Right renal pelvis (tissue), 4 donors: ENCODE data around the gene RBM19. TPM values are rescaled to one million over a fixed set of nuclear protein-coding genes. Genes with fewer than 3 reads are reported as not detected.
A peak's percentile ranks its signal among the peaks of the same experiment; 100 is the strongest.

Experiments
- DNase-seq, 4 donors: peaks; one replicate each; pipeline ENCODE4 v3.0.0-alpha.2; 2013; ENCODE audit warnings: low read depth in 4 of 4, low spot score in 3 of 4, missing footprints in 1 of 4
- polyA plus RNA-seq, 4 donors: library from polyadenylated mRNA; unstranded; fragments of 120-200 nt; gene quantifications; one replicate each; pipeline ENCODE4 v1.2.1, GENCODE V29; 2013; ENCODE audit not compliant: insufficient read length in 4 of 4

Gene RBM19
- polyA plus RNA-seq, 4 donors: 23.3 to 28.1 (median 27.0) TPM

DNA sequence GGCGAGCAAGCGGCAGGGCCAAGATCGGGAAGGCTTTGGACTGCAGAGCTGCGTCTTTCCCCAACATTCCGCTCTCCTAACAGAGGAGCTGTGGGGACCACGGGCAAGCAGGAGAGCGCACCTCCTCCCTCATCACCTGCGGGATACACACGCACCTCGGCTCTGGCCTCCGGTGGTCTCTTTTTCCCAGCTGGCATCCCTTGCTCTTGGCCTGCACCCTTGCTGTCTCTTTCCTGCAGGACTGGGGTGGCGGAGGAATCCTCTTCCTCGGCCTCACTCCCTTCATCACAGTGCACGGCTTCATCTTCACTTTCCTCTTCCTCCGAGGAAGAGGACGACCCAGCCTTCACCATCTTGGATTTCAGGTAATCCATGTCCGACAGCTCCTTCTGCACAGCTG lies 8.5 kb downstream of the RBM19 start:
- DNase-seq: no peak

DNA sequence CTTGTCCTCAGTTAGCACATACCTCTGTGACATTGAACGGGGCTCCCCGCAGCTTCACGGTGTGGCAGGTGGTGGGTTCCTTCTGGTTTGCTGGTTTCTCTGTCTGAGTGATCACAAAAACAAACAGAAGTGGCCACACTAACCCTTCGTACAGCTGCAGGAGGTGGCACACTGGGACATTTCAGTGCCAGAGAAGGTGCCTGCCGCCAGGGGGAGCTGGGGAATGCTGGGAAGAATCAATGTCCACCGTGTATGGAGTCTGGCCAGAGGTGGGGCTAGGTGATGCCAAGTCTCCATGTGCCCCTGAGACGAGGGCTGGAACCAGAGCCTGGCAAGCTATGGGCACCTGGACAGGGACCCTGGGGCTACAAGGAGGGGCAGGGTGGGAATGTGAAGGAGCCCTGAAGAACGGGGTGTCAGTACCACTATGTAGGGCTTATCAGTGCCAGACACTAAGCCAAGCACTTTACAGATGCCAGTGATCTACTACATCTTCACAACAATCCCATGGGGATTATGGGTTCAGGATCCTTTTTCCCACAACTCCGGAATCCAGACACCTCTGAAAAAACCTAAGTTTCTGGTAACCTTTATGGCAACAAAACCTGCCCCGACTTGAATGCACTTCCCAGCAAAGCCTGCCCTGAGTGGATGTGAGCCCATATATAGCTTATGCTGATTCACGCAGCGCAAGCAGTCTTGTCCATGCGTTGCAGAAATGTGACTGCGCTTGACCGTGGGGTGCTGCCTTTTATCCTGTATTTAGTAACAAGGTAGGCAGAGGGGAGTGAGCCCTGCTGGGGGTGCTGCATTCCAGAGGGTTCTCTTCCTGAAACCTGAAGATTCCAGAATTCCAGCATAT lies 10.8 kb downstream of the RBM19 start:
- DNase-seq: no peak

DNA sequence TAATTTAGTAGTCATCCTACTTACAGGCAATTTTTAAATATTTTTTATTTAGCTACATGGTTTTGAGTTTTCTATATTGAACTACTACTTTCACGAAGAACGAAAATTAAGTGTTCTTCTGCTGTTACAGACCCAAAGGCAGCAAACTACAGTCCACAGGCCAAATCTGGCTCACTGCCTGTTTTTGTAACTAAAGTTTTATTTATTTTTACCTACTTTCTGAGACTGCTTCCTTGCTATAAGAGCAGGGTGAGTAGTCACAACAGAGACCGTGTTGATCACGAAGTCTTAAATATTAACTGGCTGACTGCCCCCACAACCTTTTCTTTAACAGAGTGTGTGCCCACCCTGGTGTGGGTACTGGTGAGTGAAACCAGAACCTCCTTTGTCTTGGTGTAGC lies 11.6 kb downstream of the RBM19 start:
- DNase-seq: no peak

DNA sequence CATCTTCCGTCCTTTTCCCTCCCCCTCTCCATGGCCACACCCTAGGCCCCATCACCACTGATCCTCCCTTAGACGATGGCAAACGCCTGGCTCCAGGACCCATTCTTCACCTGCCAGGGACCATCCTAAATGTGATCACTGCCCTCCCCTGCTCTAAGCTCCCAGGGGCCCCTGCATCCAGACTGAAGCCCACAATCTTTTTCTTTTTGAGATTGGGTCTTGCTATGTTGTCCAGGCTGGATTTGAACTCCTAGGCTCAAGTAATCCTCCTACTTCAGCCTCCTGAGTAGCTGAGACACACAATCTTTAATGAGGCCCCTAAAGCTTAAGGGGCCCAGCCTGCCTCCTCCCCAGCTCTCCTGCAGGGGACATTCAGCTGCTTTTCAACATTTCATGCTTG lies 15.3 kb downstream of the RBM19 start:
- no peak for DNase-seq

GRCh38 chr12:113949321-113950305 lies 16.5 kb downstream of the RBM19 start:
- no peak for DNase-seq

GRCh38 chr12:113948151-113948914 lies 17.8 kb downstream of the RBM19 start:
- DNase-seq: no peak

- no peak for DNase-seq
Observed at GRCh38 chr12:113946175-113946574, 19.9 kb downstream of the RBM19 start.

- DNase-seq: no peak
Observed at GRCh38 chr12:113945174-113946173, 20.7 kb downstream of the RBM19 start.

DNA sequence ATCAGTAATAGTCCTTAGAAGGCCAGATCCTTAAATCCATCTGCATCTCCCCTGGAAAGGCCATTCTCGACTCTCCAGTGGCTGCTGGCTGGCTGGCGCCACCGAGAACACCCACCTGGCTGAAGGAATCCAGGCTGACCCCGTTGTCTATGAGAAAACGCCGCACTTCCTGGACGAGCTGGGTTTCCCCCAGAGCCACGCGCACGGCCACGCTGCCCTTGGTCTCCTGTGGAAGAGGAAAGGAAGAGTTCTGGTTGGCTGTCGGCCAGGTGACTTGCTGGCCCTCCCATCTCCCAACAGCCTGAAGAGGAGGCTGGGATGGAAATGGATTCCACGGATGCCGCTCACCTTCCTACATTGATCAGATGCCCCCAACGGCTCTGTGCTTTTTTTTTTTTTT lies 23.9 kb downstream of the RBM19 start:
- no peak for DNase-seq

DNA sequence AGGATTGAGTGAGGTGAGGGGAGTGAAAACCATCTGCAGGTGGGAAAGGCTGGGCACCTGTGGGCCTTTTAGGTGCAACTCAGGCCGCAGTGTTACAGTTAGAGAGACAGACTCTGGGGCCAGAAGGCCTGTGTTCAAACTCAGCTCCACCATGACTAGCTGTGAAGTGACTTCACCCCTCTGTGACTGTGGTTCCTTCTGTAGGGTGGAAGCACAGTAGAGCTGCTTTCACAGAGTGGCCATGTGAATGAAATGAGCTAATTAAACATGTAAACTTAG lies 25.0 kb downstream of the RBM19 start:
- no peak for DNase-seq

DNA sequence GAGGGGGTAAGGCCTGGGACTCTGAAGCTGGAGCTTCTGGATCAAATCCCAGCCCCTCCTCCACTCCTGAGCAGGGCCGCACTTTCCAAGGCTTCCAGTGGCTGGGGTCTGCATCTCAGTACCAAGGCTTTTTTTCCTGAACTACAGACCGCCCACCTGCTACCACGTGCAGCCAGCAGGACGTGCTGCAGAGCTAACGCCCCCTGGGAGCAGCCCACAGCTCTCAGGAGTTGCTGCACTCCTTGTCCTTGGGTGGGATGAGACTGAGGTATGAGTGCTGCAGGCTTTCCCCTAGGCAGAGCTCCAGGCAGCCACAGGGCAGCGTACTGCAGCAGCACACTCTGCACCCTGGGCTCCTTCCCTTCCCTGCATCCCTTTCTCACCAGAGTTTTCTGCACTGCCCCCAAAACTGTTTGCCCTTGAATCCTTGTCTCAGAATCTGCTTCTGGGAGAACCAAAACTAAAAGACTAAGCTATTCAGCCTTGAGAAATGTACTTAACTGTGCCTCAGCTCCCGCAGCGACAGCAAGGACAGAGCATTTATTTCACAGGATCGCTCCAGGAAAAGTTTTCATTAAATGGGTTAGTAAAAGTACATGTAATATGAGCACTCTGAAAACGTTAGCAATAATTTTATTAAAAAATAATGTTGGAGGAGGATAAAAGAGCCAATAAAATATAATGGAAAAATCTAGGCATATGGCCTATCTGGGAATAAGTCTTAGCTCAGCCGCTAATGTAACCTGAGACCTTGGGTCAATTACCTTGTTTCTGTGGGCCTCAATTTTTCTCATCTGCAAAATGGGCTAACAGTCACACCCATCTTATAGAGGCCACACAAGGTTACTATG lies 25.5 kb downstream of the RBM19 start:
- no peak for DNase-seq

- no peak for DNase-seq
Observed at GRCh38 chr12:113939867-113940266, 26.3 kb downstream of the RBM19 start.

DNA sequence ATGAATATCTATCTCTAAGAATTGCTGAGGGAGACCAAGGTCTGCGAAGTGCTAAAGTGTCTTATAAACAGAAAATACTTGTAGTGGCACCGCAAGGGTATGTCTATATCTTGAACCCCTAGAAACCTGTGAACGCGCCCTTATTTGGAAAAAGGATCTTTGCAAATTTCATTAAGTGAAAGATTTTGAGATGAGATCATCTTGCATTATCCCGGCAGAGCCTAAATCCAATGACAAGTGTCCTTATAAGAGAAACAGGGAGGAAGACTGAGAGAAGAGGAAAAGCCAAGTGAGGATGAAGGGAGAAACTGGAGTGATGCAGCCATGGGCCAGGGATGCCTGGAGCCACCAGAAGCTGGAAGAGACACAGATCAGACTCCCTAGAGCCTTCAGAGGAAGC lies 27.7 kb downstream of the RBM19 start:
- DNase-seq: no peak

DNA sequence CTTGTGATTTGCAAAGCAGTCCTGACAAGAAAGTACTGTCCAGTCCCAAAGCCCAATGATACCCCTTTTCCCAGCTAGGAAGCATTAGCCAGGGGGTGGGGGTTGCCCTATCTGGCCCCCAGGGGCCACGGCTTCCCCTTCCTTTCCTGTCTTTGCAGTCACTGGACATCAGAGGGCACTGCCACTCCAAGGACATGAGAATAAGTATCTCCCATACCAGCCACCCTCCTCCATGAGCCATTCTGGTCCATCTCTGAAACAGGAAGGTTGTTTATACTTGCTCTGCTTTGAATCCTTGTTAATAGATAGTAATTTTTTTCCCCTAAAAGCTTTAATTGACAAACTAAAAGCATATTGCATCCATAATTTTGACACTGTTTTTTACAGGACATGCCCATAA lies 29.7 kb downstream of the RBM19 start:
- DNase-seq: no peak

DNA sequence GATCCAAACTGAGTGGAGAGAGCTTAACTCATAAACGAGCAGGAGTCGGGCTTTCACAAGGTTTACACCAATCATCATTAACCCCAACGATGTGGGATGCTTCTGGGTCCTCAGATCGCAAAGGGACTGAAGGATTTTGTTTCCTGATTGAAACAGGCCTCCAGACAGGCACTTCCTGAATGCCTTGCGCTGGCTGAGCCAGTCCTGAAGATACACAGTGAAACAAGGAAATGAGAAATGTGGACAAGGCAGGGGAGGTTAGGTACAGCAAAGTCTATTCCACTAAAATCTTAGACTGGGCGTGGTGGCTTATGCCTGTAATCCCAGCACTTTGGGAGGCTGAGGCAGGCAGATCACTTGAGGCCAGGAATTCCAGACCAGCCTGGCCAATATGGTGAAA lies 30.7 kb downstream of the RBM19 start:
- no peak for DNase-seq

DNA sequence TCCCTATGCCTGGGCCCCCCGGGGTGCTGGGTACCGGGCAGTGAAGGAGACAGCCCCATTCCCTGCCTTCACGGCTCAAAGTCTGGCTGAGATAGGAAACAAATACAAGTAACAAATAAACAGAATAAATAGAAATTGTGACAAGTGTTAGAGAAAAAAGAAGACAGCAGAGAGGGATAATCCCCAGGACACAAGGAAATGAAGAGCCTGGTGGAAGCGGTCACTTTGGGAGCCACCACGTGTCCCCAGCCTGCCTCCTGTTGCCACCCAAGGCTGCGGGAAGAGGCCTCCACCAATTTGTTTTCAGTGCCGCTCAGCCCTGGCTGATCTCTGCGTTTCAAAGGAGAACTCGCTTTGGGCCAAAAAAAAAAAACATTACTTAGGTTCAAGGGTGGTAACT lies 31.2 kb downstream of the RBM19 start:
- DNase-seq: no peak

DNA sequence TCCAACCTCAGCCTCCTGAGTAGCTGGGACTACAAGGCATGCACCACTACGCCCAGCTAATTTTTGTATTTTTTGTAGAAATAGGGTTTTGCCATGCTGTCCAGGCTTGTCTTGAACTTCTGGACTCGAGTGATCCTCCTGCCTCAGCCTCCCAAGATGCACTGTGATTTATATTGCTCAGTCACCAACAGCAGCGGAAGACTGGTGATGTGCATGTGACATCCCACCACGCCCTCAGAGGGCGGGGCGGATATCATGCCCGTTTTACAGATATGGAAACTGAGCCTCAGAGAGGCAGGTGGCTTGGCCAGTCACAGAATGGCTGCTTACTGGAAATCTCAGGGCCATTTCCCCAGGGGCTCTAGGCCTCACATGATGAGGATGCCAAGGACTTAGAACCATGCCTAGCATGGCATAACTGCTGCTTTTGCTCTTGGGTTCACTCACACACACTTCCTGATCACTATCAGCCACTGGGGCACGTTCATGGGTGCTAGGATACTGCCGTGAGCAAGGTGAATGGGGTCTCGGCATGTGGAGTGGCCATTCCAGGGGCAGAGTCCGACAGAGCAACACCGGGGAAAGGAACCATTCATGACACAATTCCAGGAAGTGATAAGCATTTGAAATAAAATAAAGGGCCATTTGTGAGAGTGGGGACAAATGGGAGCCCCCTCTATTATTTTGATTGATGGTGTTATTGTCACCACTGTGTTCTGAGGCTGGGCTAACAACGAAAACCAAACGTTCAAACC lies 31.9 kb downstream of the RBM19 start:
- DNase-seq: no peak

- DNase-seq: peak in 1 of 4 donors; percentile 3
Observed at GRCh38 chr12:113933201-113933786, 32.8 kb downstream of the RBM19 start.
